Loucy (cell line): Measurements from ENCODE around the gene SSPN.

Experiments
- EZH2phosphoT487 ChIP-seq: fragments of 200-600 bp; IDR thresholded peaks from 2 replicates; pipeline ENCODE4 v1.6.1; 2018; ENCODE audit warnings: antibody characterized with exemption, mild to moderate bottlenecking, moderate library complexity, borderline replicate concordance
- TF ChIP-seq, protein P1 (sequence below): fragments of 200-600 bp; sonication (generic); conservative IDR thresholded peaks from 2 replicates; pipeline ENCODE4 v1.5.1; 2014; ENCODE audit warnings: mild to moderate bottlenecking, antibody characterized with exemption, low read length

DNA sequence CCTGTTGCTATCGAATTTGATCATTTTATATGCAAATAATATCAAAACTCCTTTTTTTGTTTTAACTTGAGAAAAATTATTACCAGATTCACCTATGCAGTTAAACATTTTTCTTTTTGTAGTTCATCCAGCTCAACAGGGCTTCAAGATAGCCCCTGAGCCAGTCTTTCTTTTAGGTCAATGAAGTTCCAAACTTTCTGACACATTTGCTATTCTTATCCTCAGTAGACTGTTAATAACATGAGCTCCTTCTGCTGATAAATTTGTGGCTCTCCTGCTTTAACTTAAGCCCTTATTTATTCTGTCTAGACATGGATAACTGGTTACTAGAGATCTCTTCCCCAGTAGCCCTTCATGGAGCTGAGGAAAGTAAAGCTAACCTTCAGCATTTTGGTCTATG is 33.2 kb upstream of the SSPN start:
- TF ChIP-seq, protein P1, sequence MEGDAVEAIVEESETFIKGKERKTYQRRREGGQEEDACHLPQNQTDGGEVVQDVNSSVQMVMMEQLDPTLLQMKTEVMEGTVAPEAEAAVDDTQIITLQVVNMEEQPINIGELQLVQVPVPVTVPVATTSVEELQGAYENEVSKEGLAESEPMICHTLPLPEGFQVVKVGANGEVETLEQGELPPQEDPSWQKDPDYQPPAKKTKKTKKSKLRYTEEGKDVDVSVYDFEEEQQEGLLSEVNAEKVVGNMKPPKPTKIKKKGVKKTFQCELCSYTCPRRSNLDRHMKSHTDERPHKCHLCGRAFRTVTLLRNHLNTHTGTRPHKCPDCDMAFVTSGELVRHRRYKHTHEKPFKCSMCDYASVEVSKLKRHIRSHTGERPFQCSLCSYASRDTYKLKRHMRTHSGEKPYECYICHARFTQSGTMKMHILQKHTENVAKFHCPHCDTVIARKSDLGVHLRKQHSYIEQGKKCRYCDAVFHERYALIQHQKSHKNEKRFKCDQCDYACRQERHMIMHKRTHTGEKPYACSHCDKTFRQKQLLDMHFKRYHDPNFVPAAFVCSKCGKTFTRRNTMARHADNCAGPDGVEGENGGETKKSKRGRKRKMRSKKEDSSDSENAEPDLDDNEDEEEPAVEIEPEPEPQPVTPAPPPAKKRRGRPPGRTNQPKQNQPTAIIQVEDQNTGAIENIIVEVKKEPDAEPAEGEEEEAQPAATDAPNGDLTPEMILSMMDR = no peak
- TF ChIP-seq EZH2phosphoT487 = no peak
